Fibroblast of skin of abdomen (primary cell): ENCODE results near the gene GPR153. TPM values are rescaled to one million over a fixed set of nuclear protein-coding genes. Genes with fewer than 3 reads are reported as not detected.
"Not testable (repeated sequence)": the region's sequence is repeated elsewhere in the genome, so short reads cannot be mapped to it uniquely, and the experiment has no call there.

Source experiments
- DNase-seq: peaks from one replicate; pipeline ENCODE4 v3.0.0-alpha.2; 2013
- polyA plus RNA-seq, 2 experiments: library from polyadenylated mRNA; unstranded; fragments of 120-200 nt; gene quantifications; one replicate each; pipeline ENCODE4 v1.2.1, GENCODE V29; 2013; ENCODE audit not compliant: insufficient read length in 2 of 2

Gene GPR153
- polyA plus RNA-seq (2013, experiment 1 of 2; ENCODE audit: insufficient read length), result 7.2 TPM
- 7.6 TPM for polyA plus RNA-seq (2013, experiment 2 of 2; ENCODE audit: insufficient read length)

- peak; percentile 39 for DNase-seq
These were observed at the start of gene GPR153 for GRCh38 chr1:6260961-6261614. Gene GPR153 (minus strand): TSS chr1:6261098. CDS start chr1:6254905, 6,193 bp downstream.

DNA sequence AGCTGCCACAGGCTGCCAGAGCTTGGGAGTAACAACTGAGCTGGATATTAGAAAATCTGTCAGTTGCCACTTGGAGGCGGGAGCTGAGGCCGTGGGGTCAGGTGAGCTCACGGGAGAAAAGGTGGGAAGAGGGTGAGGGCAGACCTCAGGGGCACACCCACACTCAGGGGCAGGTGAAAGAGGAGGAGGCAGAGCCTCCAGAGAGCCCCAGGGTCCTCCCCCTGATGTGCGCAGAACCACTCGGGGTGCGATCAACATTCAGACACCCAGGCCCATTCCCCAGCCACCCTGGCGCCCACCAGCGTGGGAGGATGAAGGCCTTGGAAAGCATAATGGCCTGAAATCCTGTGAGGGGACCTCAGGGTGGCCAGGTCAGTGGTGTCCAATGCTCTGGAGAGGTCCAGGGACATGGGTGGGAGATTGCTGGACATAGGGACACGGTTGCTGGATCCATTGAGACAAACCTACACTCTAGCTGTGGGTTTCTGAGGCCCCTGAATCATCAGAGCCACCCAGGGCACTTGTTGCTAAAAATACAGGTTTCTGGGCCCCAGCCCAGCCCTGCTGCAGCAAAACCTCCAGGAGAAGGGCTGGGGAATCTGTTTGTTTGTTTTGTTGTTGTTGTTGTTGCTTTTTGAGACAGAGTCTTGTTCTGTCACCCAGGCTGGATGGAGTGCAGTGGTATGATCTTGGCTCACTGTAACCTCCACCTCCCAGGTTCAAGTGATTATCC, 49.4 kb upstream of the GPR153 start:
- DNase-seq, result no peak

DNA sequence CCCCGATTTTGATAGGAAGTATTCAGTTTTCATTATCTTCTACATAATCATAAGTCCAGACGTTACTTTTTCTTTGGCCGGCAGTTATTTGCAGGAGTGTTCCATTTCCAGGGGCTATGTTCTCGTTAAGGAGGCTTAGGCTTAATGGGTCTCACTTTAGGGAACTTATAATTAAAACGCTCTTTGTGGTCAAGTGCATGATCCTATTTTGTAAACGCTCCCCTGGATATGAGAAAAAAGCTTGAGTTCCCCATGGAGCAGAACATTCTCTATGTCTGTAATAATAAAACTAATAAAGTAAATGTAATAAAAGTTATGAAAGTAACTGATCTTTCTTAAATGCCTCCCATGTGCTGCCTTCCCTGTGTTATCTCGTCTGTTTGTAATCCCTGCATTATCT, 48.7 kb upstream of the GPR153 start:
- no peak for DNase-seq

GRCh38 chr1:6308449-6308848, 47.6 kb upstream of the GPR153 start:
- no peak for DNase-seq

- DNase-seq, result not testable (repeated sequence)
These were observed 46.8 kb upstream of the GPR153 start for GRCh38 chr1:6307682-6308081.

DNA sequence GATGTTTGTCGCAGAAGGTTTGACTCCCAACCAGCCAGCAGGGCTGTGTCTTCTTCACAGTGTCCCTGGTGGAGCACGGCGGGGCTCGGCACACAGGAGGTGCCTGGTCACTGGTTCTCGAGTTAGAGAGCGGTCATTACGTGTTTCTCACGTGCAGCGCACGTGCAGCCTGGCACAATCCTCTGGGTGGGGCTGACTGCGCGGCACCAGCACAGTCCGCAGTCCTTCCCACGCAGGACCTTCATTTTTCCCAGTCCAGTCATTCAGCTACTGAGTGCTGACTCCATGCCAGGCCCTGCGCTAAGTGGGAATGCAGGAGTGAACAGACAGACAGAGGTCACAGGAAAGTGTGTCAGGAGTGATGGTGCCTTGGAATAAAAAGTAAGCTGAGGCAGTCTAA, 46.2 kb upstream of the GPR153 start:
- DNase-seq, result no peak

DNA sequence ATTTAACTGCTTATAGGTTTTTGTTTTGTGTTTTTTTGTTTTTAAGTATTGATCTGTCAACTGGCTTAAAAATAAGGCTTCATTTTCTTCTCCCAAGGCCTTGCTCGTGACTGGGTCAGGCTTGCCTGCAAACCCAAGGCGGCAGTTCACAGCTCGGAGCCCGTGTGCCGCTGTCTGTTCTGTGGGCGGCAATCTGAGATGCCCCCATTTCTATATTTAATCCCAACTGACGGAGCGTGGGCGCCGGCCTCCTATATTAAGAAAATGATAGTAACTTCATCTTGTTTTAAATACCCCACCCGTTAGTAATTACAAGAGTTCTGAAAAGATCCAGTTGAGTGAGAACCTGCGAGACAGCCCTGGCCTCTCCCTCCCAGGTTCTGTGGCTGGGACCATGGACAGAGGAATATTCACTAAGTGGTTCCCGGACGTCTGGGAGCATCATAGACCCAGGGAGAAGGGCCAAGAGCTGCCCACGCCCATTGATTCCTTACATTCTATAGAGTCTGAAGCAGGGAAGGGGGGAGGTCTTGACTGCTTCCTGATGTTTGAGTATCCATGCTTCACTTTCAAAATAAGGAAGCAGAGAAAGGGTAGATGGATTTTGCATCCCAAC, 42.6 kb upstream of the GPR153 start:
- DNase-seq, result peak; percentile 39

DNA sequence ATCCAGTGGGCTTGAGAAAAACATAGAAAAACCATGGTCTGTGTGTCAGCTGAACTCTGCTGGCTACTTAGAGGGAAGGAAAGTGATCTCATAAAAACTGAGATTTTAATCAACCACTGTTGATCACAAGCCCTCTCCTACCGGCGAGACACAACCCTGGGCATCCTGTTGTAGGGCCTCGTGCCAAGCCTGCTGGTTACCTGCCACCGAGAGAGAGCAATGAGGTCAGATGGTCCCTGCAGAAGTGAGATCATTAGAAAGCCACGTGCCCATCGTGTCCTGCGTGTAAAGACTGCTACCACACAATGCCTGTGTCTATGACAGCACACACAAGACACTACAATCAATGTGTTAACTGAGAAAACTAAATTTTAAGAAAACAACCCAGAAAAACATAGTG, 41.7 kb upstream of the GPR153 start:
- no peak for DNase-seq

GRCh38 chr1:6301526-6301925, 40.6 kb upstream of the GPR153 start:
- DNase-seq, result no peak

GRCh38 chr1:6300342-6301048, 39.6 kb upstream of the GPR153 start:
- DNase-seq, result no peak

- no peak for DNase-seq
These were observed 38.8 kb upstream of the GPR153 start for GRCh38 chr1:6299557-6300165.

GRCh38 chr1:6298940-6299465, 38.1 kb upstream of the GPR153 start:
- DNase-seq, result no peak

DNA sequence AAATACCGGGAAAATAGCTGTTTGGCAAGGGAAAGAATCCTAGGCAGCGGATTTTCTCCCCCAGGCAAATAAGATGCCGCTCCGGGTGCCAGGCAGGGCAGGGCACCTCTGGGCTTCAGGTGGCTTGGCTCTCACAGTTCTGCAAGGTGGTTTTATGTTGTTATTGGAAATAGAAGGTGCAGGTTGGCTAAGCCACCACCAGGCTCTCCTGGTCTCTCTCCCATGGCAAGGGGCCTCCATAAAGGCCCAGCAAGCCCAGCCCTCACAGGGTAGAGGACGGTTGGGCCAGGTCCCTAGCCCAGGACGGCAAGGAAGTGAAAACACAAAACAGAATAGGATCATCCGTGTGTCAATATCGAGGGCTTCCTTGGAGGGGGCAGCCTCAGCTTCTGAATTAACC, 37.6 kb upstream of the GPR153 start:
- no peak for DNase-seq

- DNase-seq, result no peak
These were observed 35.0 kb upstream of the GPR153 start for GRCh38 chr1:6295910-6296309.

DNA sequence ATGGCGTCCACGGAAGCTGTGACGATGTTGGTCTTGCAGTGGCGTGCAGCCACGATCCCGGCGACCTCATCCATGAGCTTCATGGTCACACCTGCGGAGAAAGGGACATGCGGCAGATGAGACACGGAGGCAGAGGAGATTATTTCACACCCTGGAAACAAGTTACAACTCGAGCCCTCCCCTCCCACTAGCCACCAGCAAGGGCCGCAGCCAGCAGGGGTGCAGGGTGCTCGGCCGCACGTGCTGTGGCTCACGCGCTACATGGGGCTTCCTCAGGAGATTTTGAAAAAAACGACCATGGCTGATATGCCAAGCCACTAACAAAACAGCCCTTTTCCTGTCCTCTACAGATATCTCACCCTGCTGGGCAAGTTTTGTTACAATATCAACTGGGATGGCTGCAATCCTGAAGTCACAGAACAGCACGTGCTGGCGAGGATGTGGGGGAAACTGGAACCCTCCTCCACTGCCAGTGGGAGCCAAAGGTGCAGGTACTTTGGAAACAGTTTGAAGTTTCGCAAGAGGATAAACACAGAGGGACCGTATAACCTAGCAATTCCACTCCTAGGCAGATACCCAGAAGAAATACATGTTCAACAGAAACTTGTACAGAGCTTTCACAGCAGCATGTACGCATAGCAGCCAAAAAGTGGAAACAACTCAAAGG, 34.1 kb upstream of the GPR153 start:
- DNase-seq, result no peak

DNA sequence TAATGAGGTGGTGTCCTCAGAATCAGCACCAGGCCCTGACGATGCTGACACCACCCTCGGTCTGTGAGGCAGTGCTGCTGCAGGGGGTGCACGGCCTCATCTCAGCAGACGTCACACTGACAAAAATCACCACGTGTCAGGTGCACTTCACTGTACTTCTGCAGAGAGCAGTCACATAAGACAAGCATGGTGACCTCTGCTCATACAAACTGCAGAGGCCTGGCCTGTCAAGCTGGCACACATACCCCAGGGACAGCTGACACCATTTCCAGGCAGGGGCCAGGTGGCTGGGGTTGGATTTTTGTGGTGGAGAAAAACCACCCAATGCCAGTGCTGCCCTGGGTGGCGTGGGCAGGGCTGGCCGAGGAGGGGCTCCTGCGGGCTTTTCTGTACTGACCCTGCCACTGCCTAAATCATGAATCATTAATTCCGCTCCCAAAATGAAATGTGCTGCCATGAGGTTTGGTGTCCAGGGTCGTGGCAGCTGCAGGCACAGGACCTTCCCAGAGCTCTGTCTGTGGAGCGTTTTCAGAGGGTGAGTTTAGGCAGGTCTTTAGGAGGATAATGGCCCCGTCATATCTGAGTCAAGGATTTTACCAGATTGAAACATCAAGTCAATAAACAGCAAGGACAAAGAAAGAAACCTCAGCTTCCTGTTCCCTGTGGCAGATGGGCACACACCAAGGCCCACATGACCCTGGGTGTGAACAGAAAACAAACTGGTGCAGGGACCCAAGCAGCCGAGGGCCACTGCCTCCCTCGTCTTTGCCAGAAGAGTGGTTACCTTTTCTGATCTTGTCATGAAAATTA, 33.4 kb upstream of the GPR153 start:
- DNase-seq, result no peak

GRCh38 chr1:6292102-6292501, 31.2 kb upstream of the GPR153 start:
- no peak for DNase-seq

GRCh38 chr1:6288665-6289064, 27.8 kb upstream of the GPR153 start:
- no peak for DNase-seq

GRCh38 chr1:6288026-6288425, 27.1 kb upstream of the GPR153 start:
- DNase-seq, result no peak

GRCh38 chr1:6287431-6287886, 26.6 kb upstream of the GPR153 start:
- no peak for DNase-seq

DNA sequence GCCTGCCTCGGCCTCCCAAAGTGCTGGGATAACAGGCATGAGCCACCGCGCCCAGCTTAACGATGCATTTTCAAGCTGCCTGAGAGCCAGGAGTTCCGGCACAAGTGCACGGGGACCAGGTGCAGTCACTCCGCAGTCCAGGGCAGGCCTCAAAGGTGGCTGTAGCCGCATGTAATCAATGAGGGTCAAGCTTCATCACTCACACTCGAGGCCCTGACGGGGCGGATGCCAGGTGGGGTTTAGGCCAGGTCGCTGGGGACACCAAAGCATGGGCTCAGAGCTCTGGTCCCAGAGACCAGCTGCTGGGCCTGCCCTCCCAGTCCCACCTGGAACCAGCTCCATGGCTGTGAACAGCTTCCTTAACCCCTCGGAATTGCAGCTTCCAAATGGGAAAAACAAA, 26.1 kb upstream of the GPR153 start:
- DNase-seq, result no peak
